ENCODE results near the gene ABI1. TPM values are rescaled to one million over a fixed set of nuclear protein-coding genes. Genes with fewer than 3 reads are reported as not detected.

The ABI1 gene
- total and polyA plus RNA-seq, 2 of the 13 experiments (the other 11 are each of a cell fraction or from before 2014, with no cell fraction given) = 20.9 to 22.9 TPM

DNA sequence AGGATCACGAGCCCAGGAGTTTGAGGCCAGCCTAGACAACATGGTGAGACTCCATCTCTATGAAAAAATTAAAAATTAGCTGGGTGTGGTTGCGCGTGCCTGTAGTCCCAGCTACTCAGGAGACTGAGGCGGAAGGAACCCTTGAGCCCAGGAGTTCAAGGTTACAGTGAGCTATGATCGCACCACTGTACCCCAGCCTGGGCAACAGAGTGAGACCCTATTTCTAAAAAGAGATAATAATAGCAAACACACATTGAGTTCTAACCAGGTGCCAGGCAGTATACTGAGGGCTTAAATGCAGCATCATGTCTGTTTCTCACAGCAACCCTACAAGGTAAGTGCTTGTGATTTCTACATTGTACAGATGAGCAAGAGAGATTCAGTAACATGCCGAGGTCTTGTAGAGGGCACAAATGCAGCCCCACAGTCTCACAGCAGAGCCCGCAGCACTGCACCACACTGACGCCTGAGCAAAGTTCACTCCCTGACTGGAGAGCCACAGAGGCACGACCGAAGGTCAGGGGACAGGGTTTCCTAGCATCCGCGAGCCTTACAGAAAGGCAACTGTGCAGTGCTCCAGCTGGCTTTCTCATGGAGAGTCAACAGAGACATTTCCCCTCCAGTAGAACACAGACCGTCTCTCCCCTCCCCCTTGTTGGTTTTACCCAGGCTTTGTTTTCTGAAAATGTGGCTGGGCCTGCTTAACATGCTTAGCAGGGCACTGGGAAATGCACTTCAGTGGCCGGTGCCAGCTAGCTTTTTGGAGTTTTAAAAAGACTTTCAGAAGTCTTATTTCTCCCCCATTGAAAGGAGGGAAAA is 126.8 kb downstream of the ABI1 start (continued):
- no peak for TF ChIP-seq CENPT (CRISPR knock-in tag; IDR thresholded peaks at IDR 0.05; ENCODE audit: low read depth)
- TF ChIP-seq SPEN (CRISPR knock-in tag; IDR thresholded peaks at IDR 0.05; ENCODE audit: low read depth) = peak; percentile 89; the same call in 1 of the 2 replicates
- no peak for TF ChIP-seq GMEB2 (CRISPR knock-in tag; IDR thresholded peaks at IDR 0.05; ENCODE audit: low read depth)
- TF ChIP-seq TSC22D2 (CRISPR knock-in tag; IDR thresholded peaks at IDR 0.05; ENCODE audit: borderline replicate concordance) = no peak
- TF ChIP-seq ZNF547 (CRISPR knock-in tag; IDR thresholded peaks at IDR 0.05) = no peak
- no peak for TF ChIP-seq JUNB (CRISPR knock-in tag; IDR thresholded peaks at IDR 0.05; ENCODE audit: borderline replicate concordance)
- peak; percentile 73; the same call in 1 of the 2 replicates for TF ChIP-seq ARID4A (CRISPR knock-in tag; IDR thresholded peaks at IDR 0.05; ENCODE audit: borderline replicate concordance)
- TF ChIP-seq, protein P1, sequence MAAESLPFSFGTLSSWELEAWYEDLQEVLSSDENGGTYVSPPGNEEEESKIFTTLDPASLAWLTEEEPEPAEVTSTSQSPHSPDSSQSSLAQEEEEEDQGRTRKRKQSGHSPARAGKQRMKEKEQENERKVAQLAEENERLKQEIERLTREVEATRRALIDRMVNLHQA (CRISPR knock-in tag; IDR thresholded peaks at IDR 0.05) = no peak
- no peak for TF ChIP-seq PCBP1 (IDR thresholded peaks at IDR 0.05; ENCODE audit: borderline replicate concordance, low read depth, low read length)
- TF ChIP-seq ATF2 (CRISPR knock-in tag; IDR thresholded peaks at IDR 0.05) = peak; percentile 76; the same call in 1 of the 2 replicates
- TF ChIP-seq ATF1 (CRISPR knock-in tag; IDR thresholded peaks at IDR 0.05) = no peak
- TF ChIP-seq ZNF713 (CRISPR knock-in tag; IDR thresholded peaks at IDR 0.05) = no peak
- peak; percentile 76; the same call in 1 of the 2 replicates for TF ChIP-seq ZMYM2 (CRISPR knock-in tag; IDR thresholded peaks at IDR 0.05)
- TF ChIP-seq ARNT (IDR thresholded peaks at IDR 0.05) = no peak
- no peak for TF ChIP-seq MEF2D (CRISPR knock-in tag; IDR thresholded peaks at IDR 0.05)
- TF ChIP-seq SUZ12 (IDR thresholded peaks at IDR 0.05; ENCODE audit: low read depth, low read length) = no peak
- TF ChIP-seq ZBTB8A (CRISPR knock-in tag; IDR thresholded peaks at IDR 0.05; ENCODE audit: borderline replicate concordance, low read depth) = no peak
- no peak for TF ChIP-seq RAD51 (IDR thresholded peaks at IDR 0.05; ENCODE audit: borderline replicate concordance)
- peak; percentile 40; the same call in 1 of the 2 replicates for TF ChIP-seq TAF1 (CRISPR knock-in tag; IDR thresholded peaks at IDR 0.05)
- TF ChIP-seq NFYB (CRISPR knock-in tag; IDR thresholded peaks at IDR 0.05) = no peak
- TF ChIP-seq XBP1 (CRISPR knock-in tag; IDR thresholded peaks at IDR 0.05) = no peak
- TF ChIP-seq ZFP90 (CRISPR knock-in tag; IDR thresholded peaks at IDR 0.05; ENCODE audit: borderline replicate concordance) = peak; percentile 36; the same call in 1 of the 2 replicates
- peak; percentile 75 for TF ChIP-seq TBL1XR1 (IDR thresholded peaks at IDR 0.05; ENCODE audit: borderline replicate concordance, low read length, partially characterized antibody)
